Left lobe of liver (tissue), 2 donors: ENCODE data around the gene CNOT1. TPM values are rescaled to one million over a fixed set of nuclear protein-coding genes. Genes with fewer than 3 reads are reported as not detected.
"Not testable (repeated sequence)": the region's sequence is repeated elsewhere in the genome, so short reads cannot be mapped to it uniquely, and the experiment has no call there.

Experiments
- ATAC-seq: fragments of 200-7000 bp; cut with Tn5 transposase; one replicate; pipeline ENCODE4 v1.9.1; 2020; ENCODE audit warnings: mild to moderate bottlenecking, moderate library complexity
- DNase-seq: peaks from one replicate; pipeline ENCODE4 v3.0.0-alpha.2; 2020; ENCODE audit warnings: low spot score
- total RNA-seq: library from RNA; stranded (reverse); gene quantifications from one replicate; pipeline ENCODE4 v1.2.1, GENCODE V29; 2021
- donor health status: DM: no; HTN: no; CAD: no; lungs with moderate emphysema.
- donor health status: DM: no; HTN: yes; CAD: no.

The CNOT1 gene
- total RNA-seq, result 63.6 TPM

- ATAC-seq (peak; percentile 87), DNase-seq (peak; percentile 99)
These were observed at the start of gene CNOT1 for GRCh38 chr16:58629733-58630640. Gene CNOT1 (minus strand): TSS chr16:58629826. CDS start chr16:58599337, 30,489 bp downstream.

- peak; percentile 90 for ATAC-seq
- peak; percentile 78 for DNase-seq
These were observed 49.1 kb upstream of the CNOT1 start for GRCh38 chr16:58678716-58679115.

GRCh38 chr16:58678269-58678668 lies 48.6 kb upstream of the CNOT1 start:
- ATAC-seq (no peak), DNase-seq (no peak)

- ATAC-seq, result no peak
- no peak for DNase-seq
These were observed 41.4 kb upstream of the CNOT1 start for GRCh38 chr16:58670946-58671583.

GRCh38 chr16:58670177-58670576 lies 40.6 kb upstream of the CNOT1 start:
- DNase-seq (no peak), ATAC-seq (no peak)

- DNase-seq (no peak), ATAC-seq (no peak)
These were observed 35.6 kb upstream of the CNOT1 start for GRCh38 chr16:58665200-58665599.

GRCh38 chr16:58661199-58661830 lies 31.7 kb upstream of the CNOT1 start:
- DNase-seq (no peak), ATAC-seq (peak; percentile 92)

- not testable (repeated sequence) for DNase-seq, ATAC-seq
These were observed 30.3 kb upstream of the CNOT1 start for GRCh38 chr16:58659911-58660310.

GRCh38 chr16:58658796-58659211 lies 29.2 kb upstream of the CNOT1 start:
- no peak for DNase-seq
- ATAC-seq, result no peak

GRCh38 chr16:58656899-58657298 lies 27.3 kb upstream of the CNOT1 start:
- DNase-seq (no peak), ATAC-seq (no peak)

GRCh38 chr16:58655215-58655596 lies 25.6 kb upstream of the CNOT1 start:
- no peak for DNase-seq
- ATAC-seq, result peak; percentile 41

- DNase-seq, result no peak
- ATAC-seq, result no peak
These were observed 25.1 kb upstream of the CNOT1 start for GRCh38 chr16:58654560-58655214.

GRCh38 chr16:58652741-58653140 lies 23.1 kb upstream of the CNOT1 start:
- no peak for DNase-seq
- ATAC-seq, result no peak

- DNase-seq (no peak), ATAC-seq (no peak)
These were observed 22.3 kb upstream of the CNOT1 start for GRCh38 chr16:58651965-58652348.

GRCh38 chr16:58649707-58650106 lies 20.1 kb upstream of the CNOT1 start:
- ATAC-seq (no peak), DNase-seq (no peak)

GRCh38 chr16:58647107-58647506 lies 17.5 kb upstream of the CNOT1 start:
- ATAC-seq (no peak), DNase-seq (no peak)

GRCh38 chr16:58644765-58645487 lies 15.3 kb upstream of the CNOT1 start:
- DNase-seq (no peak), ATAC-seq (no peak)

- no peak for DNase-seq
These were observed 14.5 kb upstream of the CNOT1 start for GRCh38 chr16:58644108-58644507.

GRCh38 chr16:58640949-58641348 lies 11.3 kb upstream of the CNOT1 start:
- no peak for DNase-seq
- ATAC-seq, result no peak

More at GRCh38 chr16:58644108-58644507, 14.5 kb upstream of the CNOT1 start:
- ATAC-seq, result no peak

- ATAC-seq, result no peak
These were observed 10.2 kb upstream of the CNOT1 start for GRCh38 chr16:58639836-58640235.

More at GRCh38 chr16:58639836-58640235, 10.2 kb upstream of the CNOT1 start:
- no peak for DNase-seq
